Upper lobe of right lung (tissue), 1 donor: ENCODE data around the gene TTC36. TPM values are rescaled to one million over a fixed set of nuclear protein-coding genes. Genes with fewer than 3 reads are reported as not detected.
"Not testable (repeated sequence)": the region's sequence is repeated elsewhere in the genome, so short reads cannot be mapped to it uniquely, and the experiment has no call there.

ENCODE experiments used
- ATAC-seq: fragments of 200-7000 bp; cut with Tn5 transposase; one replicate; pipeline ENCODE4 v1.9.1; 2020; ENCODE audit warnings: mild to moderate bottlenecking, moderate library complexity
- DNase-seq: peaks from one replicate; pipeline ENCODE4 v3.0.0-alpha.2; 2020
- H3K27ac ChIP-seq: fragments of 200-600 bp; one replicate; pipeline ENCODE4 v1.8.0; 2022
- H3K27me3 ChIP-seq: fragments of 200-600 bp; one replicate; pipeline ENCODE4 v1.8.0; 2022; ENCODE audit warnings: mild to moderate bottlenecking
- H3K36me3 ChIP-seq: fragments of 200-600 bp; one replicate; pipeline ENCODE4 v1.8.0; 2022
- H3K4me1 ChIP-seq: fragments of 200-600 bp; one replicate; pipeline ENCODE4 v1.8.0; 2022
- H3K4me3 ChIP-seq: fragments of 200-600 bp; one replicate; pipeline ENCODE4 v1.8.0; 2022; ENCODE audit warnings: mild to moderate bottlenecking
- H3K9me3 ChIP-seq: fragments of 200-600 bp; one replicate; pipeline ENCODE4 v1.8.0; 2022
- intact Hi-C: fragments of 100-400 bp; cut with DNase I; formaldehyde crosslinking; loops from one replicate; pipeline ENCODE4 v1.11.0; 2022
- total RNA-seq: library from RNA; stranded (reverse); fragmentation: NEBNext Ultra II Directional; extraction: Animal tissue kit (Norgen Biotek cat#: 25700); gene quantifications from one replicate; pipeline ENCODE4 v1.2.1, GENCODE V29; 2021
- TF ChIP-seq, protein P1 (sequence below): fragments of 200-600 bp; IDR thresholded peaks from one replicate; pipeline ENCODE4 v1.8.0; 2022; ENCODE audit warnings: antibody characterized with exemption
- donor health status: DM: no; HTN: yes; CAD: no; lungs with severe emphysema.

Gene TTC36
- total RNA-seq, 1 donor from 2014 or later, result 1.9 TPM

DNA sequence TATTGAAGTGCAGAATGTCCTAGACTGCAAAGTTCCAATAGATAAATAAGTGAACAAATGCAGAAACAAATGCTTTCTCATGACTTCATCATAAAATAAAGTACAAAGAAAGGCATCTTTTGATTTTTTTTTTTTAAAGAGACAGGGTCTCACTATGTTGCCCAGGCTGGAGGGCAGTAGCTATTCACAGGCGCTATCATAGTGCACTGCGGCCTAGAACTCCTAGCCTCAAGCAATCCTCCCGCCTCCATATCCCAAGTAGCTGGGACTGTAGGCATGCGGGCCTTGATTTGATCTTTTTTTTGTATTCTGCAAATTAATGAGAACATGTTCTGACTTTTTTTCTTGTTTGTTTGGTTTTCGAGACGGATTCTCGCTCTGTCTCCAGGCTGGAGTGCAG lies 47.4 kb downstream of the TTC36 start:
- ATAC-seq (no peak), DNase-seq (no peak)
- H3K36me3 ChIP-seq, result peaks cover 7% of the 10 kb centered on the region
- intact Hi-C loops, result no loop called here
- H3K27ac ChIP-seq, result no peak overlapping the region
- peaks cover 51% of the 10 kb centered on the region for H3K4me1 ChIP-seq
- TF ChIP-seq, protein P1, sequence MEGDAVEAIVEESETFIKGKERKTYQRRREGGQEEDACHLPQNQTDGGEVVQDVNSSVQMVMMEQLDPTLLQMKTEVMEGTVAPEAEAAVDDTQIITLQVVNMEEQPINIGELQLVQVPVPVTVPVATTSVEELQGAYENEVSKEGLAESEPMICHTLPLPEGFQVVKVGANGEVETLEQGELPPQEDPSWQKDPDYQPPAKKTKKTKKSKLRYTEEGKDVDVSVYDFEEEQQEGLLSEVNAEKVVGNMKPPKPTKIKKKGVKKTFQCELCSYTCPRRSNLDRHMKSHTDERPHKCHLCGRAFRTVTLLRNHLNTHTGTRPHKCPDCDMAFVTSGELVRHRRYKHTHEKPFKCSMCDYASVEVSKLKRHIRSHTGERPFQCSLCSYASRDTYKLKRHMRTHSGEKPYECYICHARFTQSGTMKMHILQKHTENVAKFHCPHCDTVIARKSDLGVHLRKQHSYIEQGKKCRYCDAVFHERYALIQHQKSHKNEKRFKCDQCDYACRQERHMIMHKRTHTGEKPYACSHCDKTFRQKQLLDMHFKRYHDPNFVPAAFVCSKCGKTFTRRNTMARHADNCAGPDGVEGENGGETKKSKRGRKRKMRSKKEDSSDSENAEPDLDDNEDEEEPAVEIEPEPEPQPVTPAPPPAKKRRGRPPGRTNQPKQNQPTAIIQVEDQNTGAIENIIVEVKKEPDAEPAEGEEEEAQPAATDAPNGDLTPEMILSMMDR, result no peak
- no peaks in the 10 kb centered on the region for H3K9me3 ChIP-seq
- H3K27me3 ChIP-seq, result no peaks in the 10 kb centered on the region
- H3K4me3 ChIP-seq, result peak overlapping the region; percentile 99

DNA sequence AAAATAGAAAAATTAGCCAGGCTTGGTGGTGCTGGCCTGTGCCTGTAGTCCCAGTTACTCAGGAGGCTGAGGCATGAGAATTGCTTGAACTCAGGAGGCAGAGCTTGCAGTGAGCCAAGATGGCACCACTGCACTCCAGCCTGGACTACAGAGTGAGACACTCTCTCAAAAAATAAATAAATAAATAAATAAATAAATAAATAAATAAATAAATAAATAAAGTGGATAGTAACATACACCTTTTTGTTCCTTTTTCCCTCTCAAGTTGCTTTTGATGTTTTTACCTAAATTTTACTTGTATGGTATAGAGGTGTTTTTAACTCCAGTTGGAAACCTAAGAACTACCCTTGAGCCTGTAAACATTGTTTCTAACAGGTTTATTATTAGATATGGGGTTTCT lies 50.7 kb downstream of the TTC36 start:
- DNase-seq, H3K27me3 ChIP-seq, H3K27ac ChIP-seq, H3K9me3 ChIP-seq, intact Hi-C loops, ATAC-seq, H3K4me3 ChIP-seq: not testable (repeated sequence)
- peaks cover 34% of the 10 kb centered on the region for H3K36me3 ChIP-seq
- H3K4me1 ChIP-seq, result peaks cover 51% of the 10 kb centered on the region

Other genes starting within 250 kb of the TTC36 start
- 14.5 TPM for gene CD3E, start 222.7 kb upstream of the TTC36 start, total RNA-seq
- 8.5 TPM for gene CD3D, start 184.8 kb upstream of the TTC36 start, total RNA-seq
- gene CD3G, start 183.1 kb upstream of the TTC36 start, total RNA-seq, result 6.5 TPM
- 40.0 TPM for gene UBE4A, start 167.9 kb upstream of the TTC36 start, total RNA-seq
- gene ATP5MG, start 125.9 kb upstream of the TTC36 start, total RNA-seq, result 140 TPM
- 64.7 TPM for gene KMT2A, start 91.0 kb upstream of the TTC36 start, total RNA-seq
- 26.3 TPM for gene TMEM25, start 3.7 kb downstream of the TTC36 start, total RNA-seq
- gene IFT46, start 38.5 kb downstream of the TTC36 start, total RNA-seq, result 18.2 TPM
- gene ARCN1, start 44.9 kb downstream of the TTC36 start, total RNA-seq, result 120 TPM
- 79.6 TPM for gene PHLDB1, start 80.1 kb downstream of the TTC36 start, total RNA-seq
- 0.46 TPM for gene TREH, start 152.2 kb downstream of the TTC36 start, total RNA-seq